Stromal cell of bone marrow (primary cell): ENCODE data around the gene SNF8.

Source experiments
- DNase-seq: peaks from one replicate; pipeline ENCODE4 v3.0.0-alpha.2; 2012; ENCODE audit warnings: low read depth

SNF8 gene

GRCh38 chr17:48883171-48883570 is 61.5 kb downstream of the SNF8 start:
- no peak for DNase-seq

- DNase-seq: no peak
These were observed 62.4 kb downstream of the SNF8 start for GRCh38 chr17:48882272-48882671.
